Measurements from ENCODE around the gene PGAP3.

The PGAP3 gene

GRCh38 chr17:39660397-39661385, 27.2 kb downstream of the PGAP3 start:
- no peak for DNase-seq (ENCODE audit: low read depth in 2 of 3, low spot score in 2 of 3)

- DNase-seq (ENCODE audit: low read depth in 2 of 3, low spot score in 2 of 3), result no peak
These were observed 27.9 kb downstream of the PGAP3 start for GRCh38 chr17:39660011-39660360.

GRCh38 chr17:39659279-39660010, 28.4 kb downstream of the PGAP3 start:
- no peak for DNase-seq (ENCODE audit: low read depth in 2 of 3, low spot score in 2 of 3)

DNA sequence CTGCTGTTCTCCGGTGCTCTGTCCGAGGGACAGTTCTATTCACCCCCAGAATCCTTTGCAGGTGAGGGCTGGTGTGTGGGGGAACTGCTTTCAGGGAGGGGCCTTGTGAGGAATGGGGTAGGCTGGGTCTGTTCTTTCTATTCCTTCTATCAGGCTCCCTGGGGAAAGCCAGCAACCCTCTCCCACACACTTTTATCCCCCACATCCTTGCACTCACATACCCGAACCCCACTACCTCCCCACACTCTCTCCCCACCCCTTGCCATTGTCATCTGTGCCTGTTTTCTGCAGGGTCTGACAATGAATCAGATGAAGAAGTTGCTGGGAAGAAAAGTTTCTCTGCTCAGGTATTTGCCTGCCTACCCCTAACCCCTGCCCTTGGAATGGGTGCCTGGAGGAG, 29.1 kb downstream of the PGAP3 start:
- no peak for DNase-seq (ENCODE audit: low read depth in 2 of 3, low spot score in 2 of 3)

GRCh38 chr17:39658346-39658745, 29.5 kb downstream of the PGAP3 start:
- no peak for DNase-seq (ENCODE audit: low read depth in 2 of 3, low spot score in 2 of 3)

GRCh38 chr17:39655105-39655504, 32.8 kb downstream of the PGAP3 start:
- no peak for DNase-seq (ENCODE audit: low read depth in 2 of 3, low spot score in 2 of 3)

DNA sequence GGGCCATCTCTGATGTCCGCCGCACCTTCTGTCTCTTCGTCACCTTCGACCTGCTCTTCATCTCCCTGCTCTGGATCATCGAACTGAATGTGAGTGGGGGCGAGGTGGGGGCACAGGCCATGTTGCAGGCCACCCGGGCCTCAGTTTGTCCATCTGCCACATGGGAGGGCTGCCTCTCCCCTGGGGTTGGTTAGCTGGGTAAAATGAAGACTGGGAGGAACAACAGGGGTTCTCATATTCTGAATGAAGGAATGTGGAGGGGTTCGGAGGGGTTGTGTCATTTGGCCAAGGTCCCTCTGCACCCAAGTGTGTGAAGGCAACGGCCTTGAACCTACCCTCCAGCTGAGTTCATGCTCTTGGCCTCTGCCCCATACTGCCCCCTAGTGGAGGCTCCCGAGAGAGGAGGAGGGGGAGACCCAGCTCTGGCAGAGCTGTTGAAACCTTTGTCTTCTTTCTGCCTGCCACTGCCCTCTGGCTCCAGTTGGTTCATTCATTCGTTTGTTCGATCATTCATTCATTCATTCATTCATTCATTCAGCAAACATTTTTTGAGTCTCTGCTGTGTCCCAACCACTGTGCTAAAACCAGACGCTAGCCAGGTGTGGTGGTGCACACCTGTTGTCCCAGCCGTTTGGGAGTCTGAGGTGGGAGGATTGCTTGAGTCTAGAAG, 34.1 kb downstream of the PGAP3 start:
- peak; percentile 48 to 88 (median 71) for DNase-seq (ENCODE audit: low read depth in 2 of 3, low spot score in 2 of 3)

GRCh38 chr17:39653316-39653661, 34.6 kb downstream of the PGAP3 start:
- DNase-seq (ENCODE audit: low read depth in 2 of 3, low spot score in 2 of 3), result no peak

DNA sequence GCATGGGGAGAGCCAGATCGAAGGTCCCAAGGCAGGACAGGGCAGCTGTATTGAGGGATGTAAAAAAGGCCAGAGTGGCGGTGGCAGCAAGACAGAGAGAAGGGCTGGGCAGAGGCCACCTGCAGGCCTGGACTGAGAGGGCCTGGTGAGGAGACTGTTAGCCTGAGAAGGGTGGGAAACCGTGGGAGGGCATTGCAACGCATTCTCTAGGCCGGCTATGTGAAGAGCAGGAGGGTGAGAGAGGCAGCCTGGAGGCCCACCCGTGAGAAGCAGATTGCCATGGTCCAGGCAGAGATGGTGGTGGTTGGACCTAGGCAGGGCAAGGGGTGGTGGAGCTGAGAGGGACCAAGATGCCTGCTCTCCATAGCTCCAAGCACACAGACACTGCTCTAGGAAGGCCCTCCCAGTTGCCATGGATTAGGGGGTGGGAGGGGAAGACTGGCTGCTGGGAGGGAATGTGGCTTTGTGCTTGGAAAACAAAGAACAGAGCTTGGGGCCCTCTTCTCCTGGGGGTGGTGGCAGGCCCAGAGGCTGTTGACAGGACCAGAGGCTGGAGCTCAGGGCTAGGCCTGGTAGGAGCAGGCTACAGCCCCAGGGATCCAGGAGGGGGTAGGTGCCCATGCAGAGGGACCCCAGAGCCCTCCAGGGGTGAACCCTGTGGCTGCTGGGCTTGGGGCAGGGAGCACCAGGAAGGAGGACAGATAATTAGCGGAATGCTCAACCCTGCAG, 35.1 kb downstream of the PGAP3 start:
- no peak for DNase-seq (ENCODE audit: low read depth in 2 of 3, low spot score in 2 of 3)

DNA sequence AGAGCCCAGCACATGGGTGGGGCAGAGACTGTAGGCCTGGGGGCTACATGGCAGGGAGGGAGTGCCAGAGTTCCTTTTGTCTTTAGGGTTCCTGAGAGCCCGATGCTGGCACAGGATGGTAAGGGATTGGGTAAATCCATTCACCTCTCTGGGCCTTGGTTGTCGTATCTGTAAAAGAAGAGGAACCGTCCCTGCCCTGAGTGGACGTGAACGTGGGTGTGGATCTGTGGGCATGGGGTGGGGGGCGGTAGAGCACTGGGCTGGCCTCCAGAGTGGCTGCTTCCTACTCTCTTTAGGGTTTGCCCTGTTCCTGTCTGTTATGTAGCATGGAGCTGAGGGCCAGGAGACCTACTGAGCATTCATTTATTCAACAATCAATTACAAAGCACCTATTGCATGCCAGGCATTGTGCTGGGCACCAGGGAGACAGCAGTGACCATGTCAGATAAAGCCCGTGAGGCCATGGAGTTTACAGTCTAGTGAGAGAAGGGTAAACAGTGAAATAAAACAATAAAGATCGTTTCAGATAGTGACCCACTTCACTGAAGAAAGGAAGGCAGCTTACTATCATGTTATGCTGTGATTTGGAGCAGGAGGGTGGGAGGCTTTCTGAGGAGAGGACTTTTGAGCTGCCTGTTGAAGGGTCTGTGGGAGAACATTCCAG, 35.8 kb downstream of the PGAP3 start:
- no peak for DNase-seq (ENCODE audit: low read depth in 2 of 3, low spot score in 2 of 3)

- no peak for DNase-seq (ENCODE audit: low read depth in 2 of 3, low spot score in 2 of 3)
These were observed 37.7 kb downstream of the PGAP3 start for GRCh38 chr17:39650121-39650579.

DNA sequence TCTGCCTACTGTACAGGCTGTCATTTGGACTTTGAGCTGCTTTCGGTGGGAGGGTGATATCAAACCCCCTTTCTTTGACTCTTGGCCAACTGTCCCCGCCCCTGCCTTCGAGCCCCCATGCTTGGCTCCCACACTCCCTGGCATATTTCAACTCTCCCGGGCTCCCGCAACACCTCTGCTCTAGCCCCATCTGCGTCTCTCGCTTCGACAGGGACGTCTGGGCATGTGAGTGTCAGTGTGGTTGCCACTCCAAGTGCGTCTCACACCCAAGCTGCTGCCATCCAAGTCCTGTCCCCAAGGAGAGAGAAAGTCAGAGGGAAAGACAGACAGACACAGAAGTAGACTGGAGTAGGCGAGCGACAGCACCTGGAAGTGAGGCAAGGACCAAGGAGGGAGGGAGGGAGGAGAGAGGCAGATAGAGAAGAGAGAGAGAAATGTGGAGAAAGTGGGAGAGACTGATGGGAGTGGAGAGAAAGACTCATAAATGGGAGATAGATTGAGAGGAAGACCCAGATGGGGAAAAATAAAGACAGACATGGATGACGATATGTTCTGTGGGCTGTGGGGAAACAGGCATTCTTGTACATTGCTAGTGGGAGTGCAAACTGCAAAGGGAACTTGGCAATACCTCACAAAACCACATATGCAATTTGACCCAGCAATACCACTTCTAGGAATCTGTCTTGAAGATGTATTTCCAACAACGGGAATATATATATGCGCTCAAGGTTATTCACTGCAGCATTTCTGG, 39.1 kb downstream of the PGAP3 start:
- DNase-seq (ENCODE audit: low read depth in 2 of 3, low spot score in 2 of 3), result no peak

DNA sequence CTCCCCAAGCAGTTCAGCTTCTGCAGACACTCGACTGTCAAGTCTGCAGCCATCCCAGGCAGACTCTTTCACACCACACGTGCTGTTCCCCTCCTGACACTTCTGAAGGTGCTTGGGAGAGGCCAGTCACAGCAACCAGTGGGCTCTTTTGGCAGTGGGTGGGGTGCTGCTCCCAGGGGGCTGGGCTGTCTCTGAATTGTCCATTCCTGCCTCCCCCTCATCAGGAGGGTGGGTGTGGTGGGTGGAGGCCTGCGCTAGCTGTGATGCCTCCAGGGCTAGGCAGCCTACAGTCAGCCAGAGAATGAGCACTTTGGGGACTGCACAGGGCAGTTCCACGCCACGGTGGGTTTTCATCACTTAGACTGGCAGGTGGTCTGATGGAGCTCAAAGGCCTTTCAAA, 40.6 kb downstream of the PGAP3 start:
- DNase-seq (ENCODE audit: low read depth in 2 of 3, low spot score in 2 of 3), result no peak

DNA sequence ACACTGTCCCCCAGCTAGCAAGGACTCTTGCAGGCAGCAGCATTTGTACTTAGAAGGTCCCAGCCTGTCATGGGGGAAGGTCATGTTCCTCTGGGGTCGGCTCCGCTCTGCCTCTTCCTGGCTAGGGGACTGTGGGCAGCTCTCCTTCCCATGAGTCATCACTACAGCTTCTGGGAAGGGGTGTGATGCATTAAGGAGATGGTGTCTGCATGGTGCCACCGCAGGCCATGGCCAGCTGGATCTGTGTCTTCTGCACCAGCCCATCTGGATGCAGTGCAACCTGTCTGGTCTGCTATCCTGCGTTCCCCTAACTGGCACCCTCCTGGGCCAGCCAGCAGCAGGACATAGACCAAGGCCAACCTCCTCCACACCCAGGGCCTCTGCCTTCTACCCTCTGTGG, 44.6 kb downstream of the PGAP3 start:
- DNase-seq (ENCODE audit: low read depth in 2 of 3, low spot score in 2 of 3), result no peak

- DNase-seq (ENCODE audit: low read depth in 2 of 3, low spot score in 2 of 3), result no peak
These were observed 45.4 kb downstream of the PGAP3 start for GRCh38 chr17:39642291-39643074.

GRCh38 chr17:39641883-39642282, 46.0 kb downstream of the PGAP3 start:
- no peak for DNase-seq (ENCODE audit: low read depth in 2 of 3, low spot score in 2 of 3)

- DNase-seq (ENCODE audit: low read depth in 2 of 3, low spot score in 2 of 3), result no peak
These were observed 46.8 kb downstream of the PGAP3 start for GRCh38 chr17:39641097-39641496.

GRCh38 chr17:39640591-39641031, 47.2 kb downstream of the PGAP3 start:
- DNase-seq (ENCODE audit: low read depth in 2 of 3, low spot score in 2 of 3), result no peak
